ENCODE measurements around the gene ARID2. TPM values are rescaled to one million over a fixed set of nuclear protein-coding genes. Genes with fewer than 3 reads are reported as not detected.

The ARID2 gene
- total and polyA plus RNA-seq, 10 donors = 5.7 to 59.6 (median 42.6) TPM

DNA sequence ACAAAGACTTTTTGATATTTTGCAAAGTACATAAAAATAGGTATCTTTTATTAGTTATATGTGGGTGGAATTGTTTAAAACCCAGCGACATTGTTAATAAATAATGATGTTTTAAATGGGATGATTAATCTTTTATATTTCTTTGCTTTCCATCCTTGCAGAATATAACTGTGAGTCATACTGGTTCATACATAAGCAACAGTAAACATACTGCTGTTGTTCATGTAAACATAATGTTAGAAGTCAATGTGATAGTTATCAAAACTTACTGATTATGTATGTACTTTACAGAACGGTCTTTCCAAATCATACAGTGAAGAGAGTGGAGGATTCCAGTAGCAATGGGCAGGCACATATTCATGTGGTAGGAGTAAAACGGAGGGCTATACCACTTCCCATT, 119.8 kb downstream of the ARID2 start:
- DNase-seq = no peak
- no peak for TF ChIP-seq POLR2AphosphoS5 (IDR thresholded peaks at IDR 0.05)
- no peak for TF ChIP-seq POLR2A (IDR thresholded peaks at IDR 0.05)
- TF ChIP-seq, protein P1, sequence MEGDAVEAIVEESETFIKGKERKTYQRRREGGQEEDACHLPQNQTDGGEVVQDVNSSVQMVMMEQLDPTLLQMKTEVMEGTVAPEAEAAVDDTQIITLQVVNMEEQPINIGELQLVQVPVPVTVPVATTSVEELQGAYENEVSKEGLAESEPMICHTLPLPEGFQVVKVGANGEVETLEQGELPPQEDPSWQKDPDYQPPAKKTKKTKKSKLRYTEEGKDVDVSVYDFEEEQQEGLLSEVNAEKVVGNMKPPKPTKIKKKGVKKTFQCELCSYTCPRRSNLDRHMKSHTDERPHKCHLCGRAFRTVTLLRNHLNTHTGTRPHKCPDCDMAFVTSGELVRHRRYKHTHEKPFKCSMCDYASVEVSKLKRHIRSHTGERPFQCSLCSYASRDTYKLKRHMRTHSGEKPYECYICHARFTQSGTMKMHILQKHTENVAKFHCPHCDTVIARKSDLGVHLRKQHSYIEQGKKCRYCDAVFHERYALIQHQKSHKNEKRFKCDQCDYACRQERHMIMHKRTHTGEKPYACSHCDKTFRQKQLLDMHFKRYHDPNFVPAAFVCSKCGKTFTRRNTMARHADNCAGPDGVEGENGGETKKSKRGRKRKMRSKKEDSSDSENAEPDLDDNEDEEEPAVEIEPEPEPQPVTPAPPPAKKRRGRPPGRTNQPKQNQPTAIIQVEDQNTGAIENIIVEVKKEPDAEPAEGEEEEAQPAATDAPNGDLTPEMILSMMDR (IDR thresholded peaks at IDR 0.05 in 8 of 11, conservative IDR thresholded peaks at IDR 0.05 in 3 of 11) = no peak
- H3K27ac ChIP-seq = no peak overlapping the region
- WGBS, 5 donors = 86 to 98% (median 94%) methylated on average over 3 of the region's 3 CpGs
- peaks cover 0 to 98% (median 45%) of the 10 kb centered on the region in 6 donors for H3K36me3 ChIP-seq
- no peaks in the 10 kb centered on the region for H3K27me3 ChIP-seq (replicated peaks in 1 of 7)
- intact Hi-C loops (cut with DNase I; ENCODE audit: low total_unique reads) = no loop called here
- no peaks in the 10 kb centered on the region for H3K4me1 ChIP-seq
- no peak overlapping the region for H3K4me3 ChIP-seq
- no peaks in the 10 kb centered on the region for H3K9me3 ChIP-seq

DNA sequence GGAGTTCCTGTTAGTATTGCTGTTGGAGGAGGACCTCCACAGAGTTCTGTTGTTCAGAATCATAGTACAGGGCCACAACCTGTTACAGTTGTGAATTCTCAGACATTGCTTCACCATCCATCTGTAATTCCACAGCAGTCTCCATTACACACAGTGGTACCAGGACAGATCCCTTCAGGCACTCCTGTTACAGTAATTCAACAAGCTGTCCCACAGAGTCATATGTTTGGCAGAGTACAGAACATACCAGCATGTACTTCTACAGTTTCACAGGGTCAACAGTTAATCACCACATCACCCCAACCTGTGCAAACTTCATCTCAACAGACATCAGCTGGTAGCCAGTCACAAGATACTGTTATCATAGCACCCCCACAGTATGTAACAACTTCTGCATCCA, 120.8 kb downstream of the ARID2 start:
- TF ChIP-seq, protein P1 (IDR thresholded peaks at IDR 0.05 in 8 of 11, conservative IDR thresholded peaks at IDR 0.05 in 3 of 11) = no peak
- no peak for TF ChIP-seq POLR2A (IDR thresholded peaks at IDR 0.05)
- no peak for TF ChIP-seq POLR2AphosphoS5 (IDR thresholded peaks at IDR 0.05)
- intact Hi-C loops (cut with DNase I; ENCODE audit: low total_unique reads) = no loop called here
- DNase-seq = no peak
- Histone ChIP-seq H3K27ac (no peak overlapping the region), H3K36me3 (peaks cover 0 to 99% (median 45%) of the 10 kb centered on the region in 6 donors), H3K27me3 (replicated peaks in 1 of 7) (no peaks in the 10 kb centered on the region), H3K4me3 (no peak overlapping the region), H3K4me1 (no peaks in the 10 kb centered on the region), H3K9me3 (no peaks in the 10 kb centered on the region)

- no peaks in the 10 kb centered on the region for H3K9me3 ChIP-seq
- no peak overlapping the region for H3K27ac ChIP-seq
- TF ChIP-seq, protein P1 (IDR thresholded peaks at IDR 0.05 in 8 of 11, conservative IDR thresholded peaks at IDR 0.05 in 3 of 11) = no peak
- TF ChIP-seq POLR2A (IDR thresholded peaks at IDR 0.05) (no peak), POLR2AphosphoS5 (IDR thresholded peaks at IDR 0.05) (no peak)
- intact Hi-C loops (cut with DNase I; ENCODE audit: low total_unique reads) = no loop called here
- no peaks in the 10 kb centered on the region for H3K4me1 ChIP-seq
- H3K27me3 ChIP-seq (replicated peaks in 1 of 7) = no peaks in the 10 kb centered on the region
- no peak for DNase-seq
- WGBS, 5 donors = 90 to 98% (median 96%) methylated on average over 7 of the region's 7 CpGs
- no peak overlapping the region for H3K4me3 ChIP-seq
- peaks cover 0 to 83% (median 35%) of the 10 kb centered on the region in 6 donors for H3K36me3 ChIP-seq
Observed at GRCh38 chr12:45852508-45852907, 123.0 kb downstream of the ARID2 start.

DNA sequence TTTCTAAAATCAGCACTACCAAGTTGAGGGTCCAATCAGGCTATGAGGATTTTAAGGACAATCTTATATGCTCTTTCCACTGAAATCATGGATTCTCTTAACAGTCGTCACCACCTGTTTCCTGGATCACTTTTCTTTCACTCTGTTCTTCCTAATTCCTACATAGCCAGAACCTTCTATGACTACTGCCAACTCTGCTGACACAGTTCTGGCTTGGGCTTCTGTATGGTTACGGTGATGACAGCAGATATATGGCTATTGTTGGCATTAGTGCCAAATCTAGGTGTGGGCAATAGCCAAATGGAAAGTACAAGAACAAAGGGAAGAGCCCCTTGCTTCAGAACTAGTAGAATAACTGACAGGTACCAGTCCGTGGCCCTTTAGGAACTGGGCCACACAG, 124.0 kb downstream of the ARID2 start:
- intact Hi-C loops (cut with DNase I; ENCODE audit: low total_unique reads) = no loop called here
- Histone ChIP-seq H3K27me3 (replicated peaks in 1 of 7) (no peaks in the 10 kb centered on the region), H3K4me3 (no peak overlapping the region), H3K27ac (no peak overlapping the region), H3K4me1 (no peaks in the 10 kb centered on the region), H3K9me3 (no peaks in the 10 kb centered on the region), H3K36me3 (peaks cover 0 to 82% (median 33%) of the 10 kb centered on the region in 6 donors)
- no peak for DNase-seq
- TF ChIP-seq POLR2AphosphoS5 (IDR thresholded peaks at IDR 0.05) (no peak), POLR2A (IDR thresholded peaks at IDR 0.05) (no peak)
- TF ChIP-seq, protein P1 (IDR thresholded peaks at IDR 0.05 in 8 of 11, conservative IDR thresholded peaks at IDR 0.05 in 3 of 11) = no peak
- 91 to 98% (median 96%) methylated on average over 3 of the region's 3 CpGs for WGBS, 5 donors
